Mesenchymal stem cell (in vitro differentiated cells and primary cell): Measurements from ENCODE around the gene SMC1A.

Experiments
- DNase-seq: peaks from one replicate; pipeline ENCODE4 v3.0.0-alpha.2; 2013
- H2AFZ ChIP-seq: one replicate; pipeline ENCODE4 v1.6.1; 2013; ENCODE audit warnings: low read depth, mild to moderate bottlenecking, control low read depth, inconsistent platforms, low read length, moderate library complexity
- H2AK5ac ChIP-seq: 2 replicates; pipeline ENCODE4 v1.6.1; 2013; ENCODE audit warnings: low read length, moderate library complexity, mild to moderate bottlenecking, inconsistent platforms; ENCODE audit not compliant: severe bottlenecking
- H2BK120ac ChIP-seq: one replicate; pipeline ENCODE4 v1.6.1; 2013; ENCODE audit warnings: low read depth, mild to moderate bottlenecking, inconsistent platforms, low read length, moderate library complexity
- H2BK12ac ChIP-seq, 2 experiments: one replicate each; pipeline ENCODE4 v1.6.1; 2013; ENCODE audit warnings: inconsistent platforms in 2 of 2, low read length in 2 of 2, mild to moderate bottlenecking in 2 of 2, moderate library complexity in 2 of 2, control low read depth in 1 of 2
- H2BK15ac ChIP-seq: one replicate; pipeline ENCODE4 v1.6.1; 2013; ENCODE audit warnings: mild to moderate bottlenecking, low read depth, inconsistent platforms; ENCODE audit not compliant: poor library complexity, severe bottlenecking
- H2BK5ac ChIP-seq: 2 replicates; pipeline ENCODE4 v1.6.1; 2013; ENCODE audit warnings: low read depth, mild to moderate bottlenecking, low read length, control low read depth, inconsistent platforms; ENCODE audit not compliant: poor library complexity, severe bottlenecking
- H3K14ac ChIP-seq, 2 experiments: one replicate each; pipeline ENCODE4 v1.6.1; 2013; ENCODE audit warnings: inconsistent platforms in 2 of 2, low read length in 2 of 2, control low read depth in 1 of 2, mild to moderate bottlenecking in 1 of 2, moderate library complexity in 1 of 2
- H3K18ac ChIP-seq, 2 experiments: one replicate each; pipeline ENCODE4 v1.6.1; 2013; ENCODE audit warnings: inconsistent platforms in 2 of 2, low read length in 2 of 2, control low read depth in 1 of 2, low read depth in 1 of 2, mild to moderate bottlenecking in 1 of 2
- H3K23ac ChIP-seq, 2 experiments: one replicate each; pipeline ENCODE4 v1.6.1; 2013; ENCODE audit warnings: inconsistent platforms in 2 of 2, low read length in 2 of 2, mild to moderate bottlenecking in 2 of 2, moderate library complexity in 2 of 2, control low read depth in 1 of 2
- H3K27ac ChIP-seq: 2 replicates; pipeline ENCODE4 v1.5.1; 2013; ENCODE audit warnings: mild to moderate bottlenecking, moderate library complexity, low read length, control low read depth, inconsistent platforms; ENCODE audit not compliant: poor library complexity, severe bottlenecking
- H3K27me3 ChIP-seq, 2 experiments: 2 replicates each; pipeline versions ENCODE4 v1.6.1 to v1.7.0; 2013; ENCODE audit warnings: low read length in 2 of 2, mild to moderate bottlenecking in 2 of 2, moderate library complexity in 2 of 2, control low read depth in 1 of 2, inconsistent platforms in 1 of 2; ENCODE audit not compliant: control insufficient read depth in 1 of 2, insufficient read depth in 1 of 2
- H3K36me3 ChIP-seq, 2 experiments: 2 replicates each; pipeline versions ENCODE4 v1.6.1 to v1.7.0; 2013; ENCODE audit warnings: low read length in 2 of 2, control low read depth in 1 of 2, inconsistent platforms in 1 of 2, low read depth in 1 of 2, mild to moderate bottlenecking in 1 of 2; ENCODE audit not compliant: insufficient read depth in 2 of 2, control insufficient read depth in 1 of 2
- H3K4ac ChIP-seq, 2 experiments: one replicate each; pipeline ENCODE4 v1.6.1; 2013; ENCODE audit warnings: inconsistent platforms in 2 of 2, low read length in 2 of 2, mild to moderate bottlenecking in 2 of 2, moderate library complexity in 2 of 2, control low read depth in 1 of 2, low read depth in 1 of 2
- H3K4me1 ChIP-seq: 2 replicates; pipeline ENCODE4 v1.6.1; 2013; ENCODE audit warnings: low read depth, low read length, control low read depth; ENCODE audit not compliant: control insufficient read depth, insufficient read depth
- H3K4me2 ChIP-seq: 2 replicates; pipeline ENCODE4 v1.6.1; 2013; ENCODE audit warnings: low read length, mild to moderate bottlenecking, inconsistent platforms; ENCODE audit not compliant: poor library complexity, severe bottlenecking
- H3K4me3 ChIP-seq, 2 experiments: 2 replicates each; pipeline versions ENCODE4 v1.5.1 to v1.7.0; 2013; ENCODE audit warnings: low read length in 2 of 2, mild to moderate bottlenecking in 2 of 2, control low read depth in 1 of 2, low read depth in 1 of 2; ENCODE audit not compliant: insufficient read depth in 1 of 2
- H3K79me1 ChIP-seq: replicated peaks from 2 replicates; pipeline ENCODE4 v1.6.1; 2013; ENCODE audit warnings: mild to moderate bottlenecking, control low read depth, low read length, inconsistent platforms; ENCODE audit not compliant: poor library complexity, severe bottlenecking
- H3K9ac ChIP-seq: 2 replicates; pipeline ENCODE4 v1.7.0; 2013; ENCODE audit warnings: mild to moderate bottlenecking, low read length, moderate library complexity
- H3K9me3 ChIP-seq: 2 replicates; pipeline ENCODE4 v1.7.0; 2013; ENCODE audit warnings: mild to moderate bottlenecking, low read length; ENCODE audit not compliant: control insufficient read depth
- H4K8ac ChIP-seq: one replicate; pipeline ENCODE4 v1.6.1; 2013; ENCODE audit warnings: inconsistent platforms, mild to moderate bottlenecking, low read length, moderate library complexity
- H4K91ac ChIP-seq: one replicate; pipeline ENCODE4 v1.6.1; 2013; ENCODE audit warnings: mild to moderate bottlenecking, low read length, inconsistent platforms
- WGBS: methylation state at CpG from one replicate; pipeline ENCODE4 v1.1.7; 2013; ENCODE audit warnings: mixed read lengths; 5-methylcytosine and 5-hydroxymethylcytosine counted together

SMC1A gene

GRCh38 chrX:53435997-53436396, 13.5 kb upstream of the SMC1A start:
- Histone ChIP-seq H2BK12ac (no peak overlapping the region), H3K9ac (no peak overlapping the region), H3K4ac (no peak overlapping the region), H3K4me3 (no peak overlapping the region), H2AFZ (no peak overlapping the region), H2AK5ac (no peak overlapping the region), H3K27me3 (peaks cover 0 to 48% of the 10 kb centered on the region in 2 experiments), H3K79me1 (peaks cover 12% of the 10 kb centered on the region), H3K4me2 (no peak overlapping the region), H3K36me3 (peaks cover 14% of the 10 kb centered on the region in 2 experiments), H3K23ac (no peak overlapping the region), H3K4me1 (peaks cover 3% of the 10 kb centered on the region), H4K8ac (no peak overlapping the region), H4K91ac (no peak overlapping the region), H2BK15ac (no peak overlapping the region), H2BK120ac (no peak overlapping the region), H3K14ac (no peak overlapping the region), H3K9me3 (no peaks in the 10 kb centered on the region), H3K18ac (no peak overlapping the region), H3K27ac (no peak overlapping the region), H2BK5ac (no peak overlapping the region)
- 0% methylated on average over 2 of the region's 4 CpGs for WGBS
- peak; percentile 63 for DNase-seq

GRCh38 chrX:53433651-53434639, 11.5 kb upstream of the SMC1A start, which contains the start of gene HSD17B10:
Gene HSD17B10, minus strand, starts transcription at chrX:53434370. Its CDS starts 25 bp downstream, at chrX:53434345.
- peak within 1 kb of the TSS; percentile 96 for H3K9ac ChIP-seq
- H2AK5ac ChIP-seq = no peak within 1 kb of the TSS
- H2BK120ac ChIP-seq = no peak within 1 kb of the TSS
- H2AFZ ChIP-seq = peak within 1 kb of the TSS; percentile 61
- H3K9me3 ChIP-seq = no peaks in the 10 kb centered on the region
- peak within 1 kb of the TSS in 1 of 2 experiments; percentile 39 for H2BK12ac ChIP-seq
- peak within 1 kb of the TSS; percentile 83 to 96 for H3K4me3 ChIP-seq
- DNase-seq = peak; percentile 83
- no peak within 1 kb of the TSS for H4K91ac ChIP-seq
- 6% methylated on average over 40 of the region's 61 CpGs for WGBS
- H4K8ac ChIP-seq = peak within 1 kb of the TSS; percentile 94
- peak within 1 kb of the TSS; percentile 2 to 84 for H3K18ac ChIP-seq
- H3K4me1 ChIP-seq = peaks cover 3% of the 10 kb centered on the region
- H2BK15ac ChIP-seq = no peak within 1 kb of the TSS
- peak within 1 kb of the TSS; percentile 79 for H3K4me2 ChIP-seq
- H3K4ac ChIP-seq = peak within 1 kb of the TSS in 1 of 2 experiments; percentile 79
- H3K27me3 ChIP-seq = peaks cover 0 to 44% of the 10 kb centered on the region in 2 experiments
- peaks cover 19% of the 10 kb centered on the region for H3K79me1 ChIP-seq
- H3K27ac ChIP-seq = peak within 1 kb of the TSS; percentile 47
- no peak within 1 kb of the TSS for H3K23ac ChIP-seq
- peaks cover 28 to 34% of the 10 kb centered on the region in 2 experiments for H3K36me3 ChIP-seq
- no peak within 1 kb of the TSS for H2BK5ac ChIP-seq
- peak within 1 kb of the TSS in 1 of 2 experiments; percentile 79 for H3K14ac ChIP-seq

DNA sequence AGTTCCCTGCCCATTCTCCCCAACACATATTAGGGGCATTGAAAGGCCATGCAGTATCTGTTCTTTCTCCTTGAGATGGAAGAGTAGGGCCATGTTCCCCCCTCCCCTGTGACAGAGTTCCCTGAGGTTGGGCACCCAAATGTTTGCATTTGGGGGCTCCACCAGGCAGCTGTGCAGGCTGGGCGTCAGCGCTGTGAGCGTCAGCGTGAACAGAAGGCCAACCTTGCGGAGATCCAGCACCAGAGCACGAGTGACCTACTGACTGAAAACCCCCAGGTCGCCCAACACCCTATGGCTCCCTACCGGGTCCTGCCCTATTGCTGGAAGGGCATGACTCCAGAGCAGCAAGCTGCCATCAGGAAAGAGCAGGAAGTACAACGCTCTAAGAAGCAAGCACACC, 7.8 kb upstream of the SMC1A start:
- H2BK120ac ChIP-seq = no peak overlapping the region
- H2BK15ac ChIP-seq = no peak overlapping the region
- 97% methylated on average over 9 of the region's 9 CpGs for WGBS
- no peak overlapping the region for H3K23ac ChIP-seq
- H4K91ac ChIP-seq = no peak overlapping the region
- H3K4me1 ChIP-seq = peaks cover 3% of the 10 kb centered on the region
- no peak overlapping the region for H3K27ac ChIP-seq
- DNase-seq = no peak
- H2BK5ac ChIP-seq = no peak overlapping the region
- no peak overlapping the region for H2AFZ ChIP-seq
- H2BK12ac ChIP-seq = no peak overlapping the region
- H3K36me3 ChIP-seq = peaks cover 37 to 53% of the 10 kb centered on the region in 2 experiments
- H3K79me1 ChIP-seq = peaks cover 19% of the 10 kb centered on the region
- no peaks in the 10 kb centered on the region for H3K9me3 ChIP-seq
- no peak overlapping the region for H3K4me3 ChIP-seq
- no peak overlapping the region for H3K14ac ChIP-seq
- no peak overlapping the region for H4K8ac ChIP-seq
- no peak overlapping the region for H3K9ac ChIP-seq
- no peak overlapping the region for H3K18ac ChIP-seq
- no peak overlapping the region for H3K4me2 ChIP-seq
- no peak overlapping the region for H3K4ac ChIP-seq
- H3K27me3 ChIP-seq = peaks cover 0 to 24% of the 10 kb centered on the region in 2 experiments
- no peak overlapping the region for H2AK5ac ChIP-seq

DNA sequence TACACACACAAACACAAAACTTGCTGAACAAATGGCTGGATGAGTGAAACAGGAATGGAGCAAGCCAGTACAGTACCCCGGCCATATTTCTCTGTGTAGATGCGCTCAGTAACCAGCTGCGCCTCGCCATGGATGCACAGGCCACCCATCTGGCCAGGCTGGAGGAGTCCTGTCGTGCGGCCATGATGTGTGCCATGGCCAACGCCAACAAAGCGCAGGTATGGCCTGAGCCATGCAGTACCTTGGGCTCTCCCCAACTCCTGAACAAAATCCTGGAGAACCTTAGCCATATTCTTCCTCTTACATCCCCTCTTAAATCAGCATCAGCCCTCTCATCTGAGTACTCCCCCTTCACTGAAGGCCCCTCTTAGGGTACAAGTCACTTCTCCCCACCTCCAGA, 7.3 kb upstream of the SMC1A start:
- Histone ChIP-seq H2BK5ac (no peak overlapping the region), H3K9ac (no peak overlapping the region), H3K27me3 (peaks cover 0 to 24% of the 10 kb centered on the region in 2 experiments), H3K14ac (no peak overlapping the region), H3K9me3 (no peaks in the 10 kb centered on the region), H3K23ac (no peak overlapping the region), H3K4me2 (no peak overlapping the region), H3K27ac (no peak overlapping the region), H2AFZ (no peak overlapping the region), H3K79me1 (peaks cover 19% of the 10 kb centered on the region), H4K8ac (no peak overlapping the region), H3K4me3 (no peak overlapping the region), H3K18ac (no peak overlapping the region), H2AK5ac (no peak overlapping the region), H4K91ac (no peak overlapping the region), H2BK120ac (no peak overlapping the region), H2BK15ac (no peak overlapping the region), H3K4me1 (peaks cover 3% of the 10 kb centered on the region), H3K4ac (no peak overlapping the region), H3K36me3 (peaks cover 37 to 53% of the 10 kb centered on the region in 2 experiments), H2BK12ac (no peak overlapping the region)
- DNase-seq = no peak
- WGBS = 95% methylated on average over 8 of the region's 8 CpGs
